Naive thymus-derived CD4-positive, alpha-beta T cell (primary cell): ENCODE measurements around the gene AP4S1. TPM values are rescaled to one million over a fixed set of nuclear protein-coding genes. Genes with fewer than 3 reads are reported as not detected.
"Not testable (repeated sequence)": the region's sequence is repeated elsewhere in the genome, so short reads cannot be mapped to it uniquely, and the experiment has no call there.

Experiments
- ATAC-seq: fragments of 150-1000 bp; cut with Tn5 transposase; 2 replicates; pipeline ENCODE4 v1.10.0; 2021; ENCODE audit warnings: mild to moderate bottlenecking, moderate library complexity
- CTCF ChIA-PET: fragments of 350-600 bp; sonication (Branson Sonifier 250); formaldehyde crosslinking; loops from one replicate; lab custom pipeline; 2021; ENCODE audit warnings: antibody characterized with exemption; lab: Charles Lee
- POLR2A ChIA-PET: fragments of 350-600 bp; sonication (Branson Sonifier 250); formaldehyde crosslinking; loops from one replicate; lab custom pipeline; 2021; ENCODE audit warnings: antibody characterized with exemption, inconsistent platforms; lab: Charles Lee
- DNase-seq, 9 donors: peaks; one replicate each; pipeline versions ENCODE4 v3.0.0 to v3.0.0-alpha.2; 2020 to 2022; ENCODE audit warnings: mixed read lengths in 1 of 9
- H3K27ac ChIP-seq: one replicate; pipeline ENCODE4 v1.7.0; 2013; ENCODE audit warnings: mild to moderate bottlenecking, low read depth, low read length, moderate library complexity
- H3K27me3 ChIP-seq, 2 donors: one replicate each; pipeline ENCODE4 v1.7.0; 2013; ENCODE audit warnings: low read length in 2 of 2, mild to moderate bottlenecking in 2 of 2, moderate library complexity in 2 of 2; ENCODE audit not compliant: control insufficient read depth in 2 of 2, insufficient read depth in 2 of 2
- H3K36me3 ChIP-seq, 3 experiments: 1 replicate in 2 of 3; 2 replicates in 1 of 3; pipeline ENCODE4 v1.7.0; 2013; ENCODE audit warnings: low read length in 3 of 3, mild to moderate bottlenecking in 3 of 3, moderate library complexity in 1 of 3; ENCODE audit not compliant: insufficient read depth in 3 of 3, control insufficient read depth in 2 of 3
- H3K4me1 ChIP-seq, 2 donors: one replicate each; pipeline ENCODE4 v1.7.0; 2013; ENCODE audit warnings: low read length in 2 of 2, mild to moderate bottlenecking in 2 of 2, moderate library complexity in 1 of 2; ENCODE audit not compliant: control insufficient read depth in 2 of 2, insufficient read depth in 2 of 2
- H3K4me3 ChIP-seq: 2 replicates; pipeline ENCODE4 v1.7.0; 2013; ENCODE audit warnings: mild to moderate bottlenecking, low read length
- H3K9me3 ChIP-seq, 3 experiments: 1 replicate in 2 of 3; 2 replicates in 1 of 3; pipeline ENCODE4 v1.7.0; 2013; ENCODE audit warnings: low read length in 3 of 3; ENCODE audit not compliant: control insufficient read depth in 2 of 3
- H3K27ac Mint-ChIP-seq, 9 donors: one replicate each; pipeline ENCODE4 v1.8.0; 2020 to 2022; ENCODE audit warnings: mixed read lengths in 9 of 9, mild to moderate bottlenecking in 8 of 9, moderate library complexity in 5 of 9, inconsistent platforms in 2 of 9
- H3K27me3 Mint-ChIP-seq, 5 donors: one replicate each; pipeline ENCODE4 v1.8.0; 2021 to 2022; ENCODE audit warnings: mixed read lengths in 5 of 5, mild to moderate bottlenecking in 1 of 5
- H3K36me3 Mint-ChIP-seq, 5 donors: one replicate each; pipeline ENCODE4 v1.8.0; 2020 to 2022; ENCODE audit warnings: mixed read lengths in 5 of 5, mild to moderate bottlenecking in 3 of 5, inconsistent platforms in 1 of 5
- H3K4me1 Mint-ChIP-seq, 7 donors: one replicate each; pipeline ENCODE4 v1.8.0; 2020 to 2022; ENCODE audit warnings: mixed read lengths in 7 of 7, mild to moderate bottlenecking in 3 of 7, inconsistent platforms in 1 of 7
- H3K4me3 Mint-ChIP-seq, 10 donors: one replicate each; pipeline ENCODE4 v1.8.0; 2020 to 2022; ENCODE audit warnings: mild to moderate bottlenecking in 10 of 10, mixed read lengths in 10 of 10, moderate library complexity in 6 of 10, inconsistent platforms in 2 of 10
- H3K9me3 Mint-ChIP-seq, 11 donors: one replicate each; pipeline ENCODE4 v1.8.0; 2020 to 2022; ENCODE audit warnings: mixed read lengths in 11 of 11, mild to moderate bottlenecking in 4 of 11, inconsistent platforms in 1 of 11, moderate library complexity in 1 of 11
- intact Hi-C, 2 donors: fragments of 100-400 bp; cut with micrococcal nuclease; formaldehyde crosslinking; loops; one replicate each; pipeline ENCODE4 v1.15.1; 2023
- polyA plus RNA-seq, 2 donors: library from polyadenylated mRNA; unstranded; fragments of 300-500 nt; fragmentation: Illumina TruSeq; gene quantifications; one replicate each; pipeline ENCODE4 v1.2.3, GENCODE V29; 2021
- total RNA-seq, 6 experiments: library from RNA in 5 of 6; stranded (reverse) in 5 of 6; gene quantifications; 1 replicate in 5 of 6; 2 replicates in 1 of 6; pipeline ENCODE4 v1.2.3 and lab custom pipeline; 2021 to 2026

Gene AP4S1
- total and polyA plus RNA-seq, 7 experiments from 2014 or later: 7.9 to 22.0 (median 11.6) TPM

DNA sequence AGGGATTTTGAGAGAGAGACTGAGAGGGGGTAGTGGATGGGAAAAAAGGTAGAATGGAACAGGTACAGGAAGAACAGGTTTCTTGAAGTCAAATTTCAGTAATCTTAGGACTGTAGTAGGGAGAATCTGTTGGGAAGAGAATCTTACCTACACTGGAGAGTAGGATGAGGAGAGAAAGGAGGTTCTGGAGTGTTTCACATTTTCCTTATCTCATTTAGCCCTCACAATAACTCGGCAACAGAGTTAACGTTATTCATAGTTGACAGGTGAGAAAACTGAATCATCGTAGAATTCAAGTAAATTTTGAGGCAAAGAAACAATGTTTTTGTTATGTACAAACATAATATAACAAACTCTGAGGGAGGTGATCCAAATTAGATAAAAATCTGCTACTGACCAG lies 17.9 kb downstream of the AP4S1 start:
- ChIA-PET POLR2A (no interaction called here), CTCF (no interaction called here)
- ATAC-seq (no peak), DNase-seq (no peak)
- Histone ChIP-seq H3K9me3 (no peaks in the 10 kb centered on the region), H3K27ac (no peak overlapping the region), H3K27me3 (no peaks in the 10 kb centered on the region), H3K36me3 (no peaks in the 10 kb centered on the region), H3K4me1 (no peaks in the 10 kb centered on the region), H3K4me3 (no peak overlapping the region)
- peaks cover 0 to 13% (median 7%) of the 10 kb centered on the region in 5 donors for H3K36me3 Mint-ChIP-seq
- H3K4me1 Mint-ChIP-seq: peaks cover 0 to 12% (median 4%) of the 10 kb centered on the region in 7 donors
- H3K27ac Mint-ChIP-seq: peak overlapping the region in 3 of 9 donors; percentile 3 to 46 (median 12)
- H3K4me3 Mint-ChIP-seq: no peak overlapping the region
- intact Hi-C loops: no loop called here
- H3K27me3 Mint-ChIP-seq: no peaks in the 10 kb centered on the region
- no peaks in the 10 kb centered on the region for H3K9me3 Mint-ChIP-seq

- Histone ChIP-seq H3K36me3 (peaks cover 0 to under 1% (median 0%) of the 10 kb centered on the region in 3 experiments), H3K27ac (no peak overlapping the region), H3K4me3 (no peak overlapping the region), H3K9me3 (no peaks in the 10 kb centered on the region), H3K4me1 (no peaks in the 10 kb centered on the region), H3K27me3 (no peaks in the 10 kb centered on the region)
- Mint-ChIP-seq H3K27ac (no peak overlapping the region), H3K27me3 (no peaks in the 10 kb centered on the region), H3K36me3 (peaks cover 0 to 17% (median 9%) of the 10 kb centered on the region in 5 donors), H3K9me3 (no peaks in the 10 kb centered on the region), H3K4me3 (no peak overlapping the region), H3K4me1 (peaks cover 0 to 16% (median 4%) of the 10 kb centered on the region in 7 donors)
- ChIA-PET POLR2A (interaction anchor here (0.7 kb wide), 1 partner anchor 373 kb away, joined by 5 read pairs; no protein-coding TSS in a partner anchor), CTCF (no interaction called here)
- intact Hi-C loops: no loop called here
- ATAC-seq (no peak), DNase-seq (no peak)
Observed at GRCh38 chr14:31045501-31046080, 20.1 kb downstream of the AP4S1 start.

DNA sequence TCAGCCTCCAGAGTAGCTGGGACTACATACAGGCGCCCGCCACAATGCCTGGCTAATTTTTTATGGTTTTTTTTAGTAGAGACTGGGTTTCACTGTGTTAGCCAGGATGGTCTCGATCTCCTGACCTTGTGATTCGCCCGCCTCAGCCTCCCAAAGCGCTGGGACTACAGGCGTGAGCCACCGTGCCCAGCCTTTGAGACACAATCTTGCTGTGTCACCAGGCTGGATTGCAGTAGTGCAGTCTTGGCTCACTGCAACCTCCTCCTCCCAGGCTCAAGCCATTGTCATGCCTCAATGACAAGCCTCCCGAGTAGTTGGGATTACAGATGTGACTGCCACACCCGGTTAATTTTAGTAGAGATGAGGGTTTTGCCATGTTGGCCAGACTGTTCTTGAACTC lies 22.1 kb downstream of the AP4S1 start:
- H3K27me3 Mint-ChIP-seq: no peaks in the 10 kb centered on the region
- H3K27ac ChIP-seq: no peak overlapping the region
- H3K27ac Mint-ChIP-seq: no peak overlapping the region
- peaks cover 0 to 16% (median 4%) of the 10 kb centered on the region in 7 donors for H3K4me1 Mint-ChIP-seq
- DNase-seq (no peak), ATAC-seq (no peak)
- H3K36me3 Mint-ChIP-seq: peaks cover 0 to 22% (median 9%) of the 10 kb centered on the region in 5 donors
- intact Hi-C loops: no loop called here
- H3K27me3 ChIP-seq: no peaks in the 10 kb centered on the region
- peaks cover 0 to 3% (median 0%) of the 10 kb centered on the region in 3 experiments for H3K36me3 ChIP-seq
- no peaks in the 10 kb centered on the region for H3K9me3 ChIP-seq
- no peaks in the 10 kb centered on the region for H3K4me1 ChIP-seq
- no peaks in the 10 kb centered on the region for H3K9me3 Mint-ChIP-seq
- CTCF ChIA-PET: no interaction called here
- H3K4me3 Mint-ChIP-seq: no peak overlapping the region
- H3K4me3 ChIP-seq: no peak overlapping the region
- POLR2A ChIA-PET: no interaction called here

DNA sequence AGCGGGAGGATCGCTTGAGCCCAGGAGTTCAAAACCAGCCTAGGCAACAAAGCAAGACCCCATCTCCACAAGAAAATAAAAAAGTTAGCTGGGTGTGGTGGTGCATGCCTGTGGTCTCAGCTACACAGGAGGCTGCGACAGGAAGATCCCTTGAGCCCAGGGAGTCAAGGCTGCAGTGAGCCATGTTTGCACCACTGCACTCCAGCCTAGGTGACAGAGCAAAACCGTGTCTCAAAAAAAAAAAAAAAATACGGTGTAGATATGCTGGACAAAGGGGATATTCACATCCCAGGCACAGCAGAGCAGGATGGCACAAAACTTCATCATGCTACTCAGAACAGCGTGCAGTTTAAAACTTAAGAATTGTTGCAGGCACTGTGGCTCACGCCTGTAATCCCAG lies 25.6 kb downstream of the AP4S1 start:
- H3K4me3 Mint-ChIP-seq: no peak overlapping the region
- H3K9me3 Mint-ChIP-seq: no peaks in the 10 kb centered on the region
- H3K36me3 Mint-ChIP-seq: peaks cover 0 to 23% (median 12%) of the 10 kb centered on the region in 5 donors
- intact Hi-C loops: no loop called here
- H3K4me3 ChIP-seq: no peak overlapping the region
- ATAC-seq: no peak
- H3K27me3 ChIP-seq: no peaks in the 10 kb centered on the region
- H3K27me3 Mint-ChIP-seq: no peaks in the 10 kb centered on the region
- H3K27ac Mint-ChIP-seq: no peak overlapping the region
- H3K4me1 Mint-ChIP-seq: peaks cover 0 to 13% (median 4%) of the 10 kb centered on the region in 7 donors
- H3K9me3 ChIP-seq: no peaks in the 10 kb centered on the region
- CTCF ChIA-PET: no interaction called here
- no peak overlapping the region for H3K27ac ChIP-seq
- H3K4me1 ChIP-seq: no peaks in the 10 kb centered on the region
- H3K36me3 ChIP-seq: peaks cover 0 to 3% (median 0%) of the 10 kb centered on the region in 3 experiments
- no peak for DNase-seq
- POLR2A ChIA-PET: no interaction called here

GRCh38 chr14:31051511-31051910 lies 26.1 kb downstream of the AP4S1 start:
- intact Hi-C loops: no loop called here
- no peaks in the 10 kb centered on the region for H3K27me3 ChIP-seq
- no peaks in the 10 kb centered on the region for H3K9me3 ChIP-seq
- no peak overlapping the region for H3K4me3 Mint-ChIP-seq
- peaks cover 0 to 12% (median 4%) of the 10 kb centered on the region in 7 donors for H3K4me1 Mint-ChIP-seq
- H3K9me3 Mint-ChIP-seq: no peaks in the 10 kb centered on the region
- H3K36me3 ChIP-seq: peaks cover 0 to 3% (median 0%) of the 10 kb centered on the region in 3 experiments
- no peaks in the 10 kb centered on the region for H3K4me1 ChIP-seq
- ChIA-PET CTCF (no interaction called here), POLR2A (no interaction called here)
- H3K27ac ChIP-seq: no peak overlapping the region
- ATAC-seq: no peak
- DNase-seq: no peak
- H3K4me3 ChIP-seq: no peak overlapping the region
- H3K27me3 Mint-ChIP-seq: no peaks in the 10 kb centered on the region
- peaks cover 0 to 23% (median 12%) of the 10 kb centered on the region in 5 donors for H3K36me3 Mint-ChIP-seq
- no peak overlapping the region for H3K27ac Mint-ChIP-seq

GRCh38 chr14:31052905-31053586 lies 27.6 kb downstream of the AP4S1 start:
- peaks cover 0 to 20% (median 7%) of the 10 kb centered on the region in 5 donors for H3K36me3 Mint-ChIP-seq
- H3K27me3 Mint-ChIP-seq, H3K4me1 ChIP-seq, DNase-seq, H3K27ac Mint-ChIP-seq, CTCF ChIA-PET, H3K27me3 ChIP-seq, H3K4me3 ChIP-seq, H3K4me3 Mint-ChIP-seq, ATAC-seq, H3K9me3 ChIP-seq, H3K9me3 Mint-ChIP-seq, H3K27ac ChIP-seq, H3K36me3 ChIP-seq, intact Hi-C loops: not testable (repeated sequence)
- POLR2A ChIA-PET: interaction anchor here (0.5 to 0.7 kb wide), 3 partner anchors 8 to 1198 kb away, joined by 3 to 5 read pairs (median 3); no protein-coding TSS in a partner anchor
- peaks cover 2 to 17% (median 7%) of the 10 kb centered on the region in 7 donors for H3K4me1 Mint-ChIP-seq
